Adipose tissue (tissue), 3 donors: Measurements from ENCODE around the gene DCUN1D2. TPM values are rescaled to one million over a fixed set of nuclear protein-coding genes. Genes with fewer than 3 reads are reported as not detected.

Experiments
- H3K27ac ChIP-seq: one replicate; pipeline ENCODE4 v1.5.1; 2013; ENCODE audit warnings: low read depth, low read length
- WGBS, 3 donors: extraction: QIAGEN DNeasy Blood & Tissue Kit; methylation state at CpG; one replicate each; pipeline ENCODE4 v1.1.7; 2013; 5-methylcytosine and 5-hydroxymethylcytosine counted together
- polyA plus RNA-seq, 3 donors: library from polyadenylated mRNA; stranded (reverse); fragments of 200-250 nt; gene quantifications; one replicate each; pipeline ENCODE4 v1.2.3, GENCODE V29; 2013
- donor health status: healthy with polysubstance abuse.
- donor health status: Bipolar disorder and iron deficiency.
- donor health status: healthy.

The DCUN1D2 gene
- polyA plus RNA-seq, 3 donors: 4.5 to 6.6 (median 6.6) TPM

GRCh38 chr13:113498905-113499304 is 8.4 kb upstream of the DCUN1D2 start:
- no peak overlapping the region for H3K27ac ChIP-seq
- WGBS, 3 donors: 94 to 96% (median 94%) methylated on average over 6 of the region's 6 CpGs

- 71 to 95% (median 90%) methylated on average over 1 of the region's 1 CpG for WGBS, 3 donors
- no peak overlapping the region for H3K27ac ChIP-seq
Observed at GRCh38 chr13:113497217-113497616, 6.7 kb upstream of the DCUN1D2 start.

GRCh38 chr13:113495494-113496210 is 5.1 kb upstream of the DCUN1D2 start:
- no peak overlapping the region for H3K27ac ChIP-seq
- WGBS, 3 donors: 46 to 73% (median 64%) methylated on average over 26 of the region's 26 CpGs

GRCh38 chr13:113493315-113493951 is 2.9 kb upstream of the DCUN1D2 start:
- no peak overlapping the region for H3K27ac ChIP-seq
- WGBS, 3 donors: 29 to 37% (median 34%) methylated on average over 5 of the region's 5 CpGs

GRCh38 chr13:113491982-113492381 is 1.5 kb upstream of the DCUN1D2 start:
- 61 to 75% (median 73%) methylated on average over 9 of the region's 9 CpGs for WGBS, 3 donors
- no peak overlapping the region for H3K27ac ChIP-seq

- no peak overlapping the region for H3K27ac ChIP-seq
- 0 to 9% (median 4%) methylated on average over 22 of the region's 22 CpGs for WGBS, 3 donors
Observed at GRCh38 chr13:113491418-113491883, 940 bp upstream of the DCUN1D2 start.

- WGBS, 3 donors: 2 to 6% (median 5%) methylated on average over 50 to 54 of the region's 54 CpGs
- no peak overlapping the region for H3K27ac ChIP-seq
Observed at GRCh38 chr13:113489549-113490495, 689 bp downstream of the DCUN1D2 start.

- 36 to 64% (median 56%) methylated on average over 8 of the region's 8 CpGs for WGBS, 3 donors
- H3K27ac ChIP-seq: no peak overlapping the region
Observed at GRCh38 chr13:113489171-113489548, 1.4 kb downstream of the DCUN1D2 start.

GRCh38 chr13:113488283-113488682 is 2.2 kb downstream of the DCUN1D2 start:
- 70 to 91% (median 73%) methylated on average over 3 of the region's 3 CpGs for WGBS, 3 donors
- H3K27ac ChIP-seq: no peak overlapping the region

- WGBS, 3 donors: 78 to 85% (median 81%) methylated on average over 4 of the region's 4 CpGs
- no peak overlapping the region for H3K27ac ChIP-seq
Observed at GRCh38 chr13:113486698-113487097, 3.8 kb downstream of the DCUN1D2 start.

- no peak overlapping the region for H3K27ac ChIP-seq
- WGBS, 3 donors: 79 to 83% (median 80%) methylated on average over 13 of the region's 13 CpGs
Observed at GRCh38 chr13:113485545-113485944, 5.0 kb downstream of the DCUN1D2 start.

- 91 to 94% (median 93%) methylated on average over 35 to 36 of the region's 36 CpGs for WGBS, 3 donors
- H3K27ac ChIP-seq: no peak overlapping the region
Observed at GRCh38 chr13:113483504-113484293, 6.8 kb downstream of the DCUN1D2 start.

GRCh38 chr13:113483081-113483480 is 7.4 kb downstream of the DCUN1D2 start:
- H3K27ac ChIP-seq: no peak overlapping the region
- 90 to 94% (median 94%) methylated on average over 7 of the region's 7 CpGs for WGBS, 3 donors

GRCh38 chr13:113479179-113479578 is 11.3 kb downstream of the DCUN1D2 start:
- H3K27ac ChIP-seq: no peak overlapping the region
- WGBS, 3 donors: 81 to 84% (median 82%) methylated on average over 4 of the region's 4 CpGs

GRCh38 chr13:113477724-113478123 is 12.8 kb downstream of the DCUN1D2 start:
- H3K27ac ChIP-seq: no peak overlapping the region
- WGBS, 3 donors: 97 to 99% (median 97%) methylated on average over 3 of the region's 3 CpGs

- H3K27ac ChIP-seq: no peak overlapping the region
- 97 to 98% (median 98%) methylated on average over 7 of the region's 7 CpGs for WGBS, 3 donors
Observed at GRCh38 chr13:113476811-113477210, 13.7 kb downstream of the DCUN1D2 start.

GRCh38 chr13:113475911-113476310 is 14.6 kb downstream of the DCUN1D2 start:
- WGBS, 3 donors: 92 to 95% (median 94%) methylated on average over 12 of the region's 12 CpGs
- H3K27ac ChIP-seq: no peak overlapping the region

GRCh38 chr13:113475280-113475679 is 15.2 kb downstream of the DCUN1D2 start:
- no peak overlapping the region for H3K27ac ChIP-seq
- WGBS, 3 donors: 94 to 97% (median 95%) methylated on average over 11 of the region's 11 CpGs
